GM23338 (cell line): Measurements from ENCODE around the gene ZBTB7C. TPM values are rescaled to one million over a fixed set of nuclear protein-coding genes. Genes with fewer than 3 reads are reported as not detected.

ENCODE experiments used
- ATAC-seq: fragments of 200-7000 bp; cut with Tn5 transposase; 3 replicates; pipeline ENCODE4 v1.9.1; 2020
- DNase-seq: peaks from one replicate; pipeline ENCODE4 v3.0.0-alpha.2; 2015; ENCODE audit warnings: low spot score
- H2AFZ ChIP-seq: fragments of 200-600 bp; sonication (generic); 2 replicates; pipeline ENCODE4 v1.8.0; 2016; ENCODE audit warnings: antibody characterized with exemption, mild to moderate bottlenecking, moderate library complexity
- H3F3A ChIP-seq: fragments of 200-600 bp; sonication (generic); replicated peaks from 2 replicates; pipeline ENCODE4 v1.8.0; 2017; ENCODE audit warnings: antibody characterized with exemption, mixed run types, low read depth
- H3K27ac ChIP-seq: fragments of 200-600 bp; sonication (generic); 2 replicates; pipeline ENCODE4 v1.6.1; 2016; ENCODE audit warnings: low read depth
- H3K27me3 ChIP-seq: fragments of 200-600 bp; sonication (generic); 2 replicates; pipeline ENCODE4 v1.8.0; 2016; ENCODE audit warnings: mild to moderate bottlenecking, mixed run types, moderate library complexity; ENCODE audit not compliant: insufficient read depth
- H3K36me3 ChIP-seq: fragments of 200-600 bp; sonication (generic); 2 replicates; pipeline ENCODE4 v1.8.0; 2016; ENCODE audit warnings: mild to moderate bottlenecking; ENCODE audit not compliant: insufficient read depth
- H3K4me1 ChIP-seq: fragments of 200-600 bp; sonication (generic); 2 replicates; pipeline ENCODE4 v1.8.0; 2016; ENCODE audit warnings: mild to moderate bottlenecking, moderate library complexity; ENCODE audit not compliant: insufficient read depth
- H3K4me2 ChIP-seq: fragments of 200-600 bp; sonication (generic); 2 replicates; pipeline ENCODE4 v1.7.1; 2017; ENCODE audit warnings: mixed run types
- H3K4me3 ChIP-seq: fragments of 200-600 bp; sonication (generic); 2 replicates; pipeline ENCODE4 v1.6.1; 2016; ENCODE audit warnings: mixed run types
- H3K79me2 ChIP-seq: fragments of 200-600 bp; sonication (generic); replicated peaks from 2 replicates; pipeline ENCODE4 v1.8.0; 2017; ENCODE audit warnings: mild to moderate bottlenecking; ENCODE audit not compliant: insufficient read depth
- H3K9me2 ChIP-seq: fragments of 200-600 bp; sonication (generic); 2 replicates; pipeline ENCODE4 v1.8.0; 2017; ENCODE audit not compliant: insufficient read depth
- H4K20me1 ChIP-seq: fragments of 200-600 bp; sonication (generic); replicated peaks from 2 replicates; pipeline ENCODE4 v1.8.0; 2017; ENCODE audit warnings: mild to moderate bottlenecking; ENCODE audit not compliant: insufficient read depth
- H3K27ac Mint-ChIP-seq: 2 replicates; pipeline ENCODE4 v1.8.0; 2020; ENCODE audit warnings: inconsistent platforms, mild to moderate bottlenecking, moderate library complexity, mixed read lengths
- H3K27me3 Mint-ChIP-seq: 3 replicates; pipeline ENCODE4 v1.8.0; 2022; ENCODE audit warnings: low read depth, mild to moderate bottlenecking, moderate library complexity, mixed read lengths, inconsistent platforms; ENCODE audit not compliant: insufficient read depth, poor library complexity
- H3K36me3 Mint-ChIP-seq: 3 replicates; pipeline ENCODE4 v1.8.0; 2021; ENCODE audit warnings: low read depth, mild to moderate bottlenecking, inconsistent platforms, moderate library complexity, mixed read lengths
- H3K4me1 Mint-ChIP-seq: 3 replicates; pipeline ENCODE4 v1.8.0; 2020; ENCODE audit warnings: mild to moderate bottlenecking, inconsistent platforms, mixed read lengths
- H3K4me3 Mint-ChIP-seq: 3 replicates; pipeline ENCODE4 v1.8.0; 2021; ENCODE audit warnings: moderate library complexity, mild to moderate bottlenecking, inconsistent platforms, mixed read lengths
- H3K9me3 Mint-ChIP-seq: 3 replicates; pipeline ENCODE4 v1.8.0; 2020; ENCODE audit warnings: moderate library complexity, mild to moderate bottlenecking, inconsistent platforms, mixed read lengths
- CREB1 ChIP-seq: fragments of 250-450 bp; sonication (Bioruptor Pico); IDR thresholded peaks from 2 replicates; pipeline ENCODE4 v1.5.0; 2020; ENCODE audit warnings: low read depth, mild to moderate bottlenecking, moderate library complexity
- CTCF ChIP-seq, 2 experiments: fragments of 200-600 bp in 1 of 2; sonication (generic) in 1 of 2; conservative IDR thresholded peaks; 2 replicates each; pipeline versions ENCODE4 v1.5.1 to v1.6.1; 2016 to 2017; ENCODE audit warnings: antibody characterized with exemption in 2 of 2, low read depth in 2 of 2, mild to moderate bottlenecking in 2 of 2, moderate library complexity in 1 of 2
- ETS1 ChIP-seq: IDR thresholded peaks from 2 replicates; pipeline ENCODE4 v1.6.1; 2016; ENCODE audit warnings: antibody characterized with exemption
- JUNB ChIP-seq: IDR thresholded peaks from one replicate; pipeline ENCODE4 v1.6.1; 2016; ENCODE audit warnings: antibody characterized with exemption; ENCODE audit not compliant: unreplicated experiment
- POLR2AphosphoS5 ChIP-seq: IDR thresholded peaks from 2 replicates; pipeline ENCODE4 v1.6.1; 2016; ENCODE audit warnings: antibody characterized with exemption, low read depth
- REST ChIP-seq: IDR thresholded peaks from one replicate; pipeline ENCODE4 v1.6.1; 2018; ENCODE audit warnings: antibody characterized with exemption; ENCODE audit not compliant: unreplicated experiment
- ZNF331 ChIP-seq: fragments of 250-450 bp; sonication (Bioruptor Pico); IDR thresholded peaks from 2 replicates; pipeline ENCODE4 v1.5.0; 2020; ENCODE audit warnings: low read depth, mild to moderate bottlenecking, moderate library complexity
- ZNF462 ChIP-seq: fragments of 250-450 bp; sonication (Bioruptor Pico); IDR thresholded peaks from 2 replicates; pipeline ENCODE4 v1.5.0; 2020; ENCODE audit warnings: mild to moderate bottlenecking, moderate library complexity
- polyA plus RNA-seq: library from polyadenylated mRNA; unstranded; fragments of >200 nt; fragmentation: Nextera tagmentation; extraction: Ambion mirVana; gene quantifications from 2 replicates; pipeline ENCODE4 v1.2.1, GENCODE V29; 2016
- total RNA-seq: library from RNA; depleted of rRNA; stranded (reverse); fragments of >200 nt; shearing (Covaris generic); gene quantifications from 2 replicates; pipeline ENCODE4 v1.2.3, GENCODE V29; 2014

Gene ZBTB7C
- total and polyA plus RNA-seq, 2 experiments from 2014 or later, result 0.03 to 0.14 TPM

GRCh38 chr18:48134609-48135008, 274.6 kb downstream of the ZBTB7C start (continued):
- no peak for TF ChIP-seq ZNF462
- TF ChIP-seq REST, result no peak

- Mint-ChIP-seq H3K27me3 (peaks cover 40% of the 10 kb centered on the region), H3K4me3 (no peak overlapping the region), H3K4me1 (peaks cover 39% of the 10 kb centered on the region), H3K36me3 (no peaks in the 10 kb centered on the region; the same call in 2 of the 3 replicates), H3K9me3 (no peaks in the 10 kb centered on the region; the same call in 2 of the 3 replicates), H3K27ac (no peak overlapping the region)
- Histone ChIP-seq H2AFZ (no peak overlapping the region), H3K27ac (no peak overlapping the region), H3K79me2 (no peaks in the 10 kb centered on the region), H3K4me2 (no peak overlapping the region), H3K9me2 (no peaks in the 10 kb centered on the region), H4K20me1 (no peaks in the 10 kb centered on the region; the same call in 1 of the 2 replicates), H3F3A (no peaks in the 10 kb centered on the region), H3K27me3 (peaks cover 48% of the 10 kb centered on the region), H3K36me3 (no peaks in the 10 kb centered on the region), H3K4me3 (no peak overlapping the region), H3K4me1 (peaks cover 25% of the 10 kb centered on the region)
- DNase-seq (no peak), ATAC-seq (0 out of 3 replicates have a peak, but pooled peaks have one; percentile 5)
- no peak for TF ChIP-seq POLR2AphosphoS5
- no peak for TF ChIP-seq CREB1 (CRISPR knock-in tag)
- no peak for TF ChIP-seq ETS1
- no peak for TF ChIP-seq JUNB
- no peak for TF ChIP-seq REST
- TF ChIP-seq CTCF (conservative IDR thresholded peaks at IDR 0.05; ENCODE audit: low read depth in 2 of 2), result no peak
- TF ChIP-seq ZNF331 (CRISPR knock-in tag), result no peak
These were observed 275.4 kb downstream of the ZBTB7C start for GRCh38 chr18:48133671-48134251.
